HepG2 (cell line): Measurements from ENCODE around the gene PIEZO2. TPM values are rescaled to one million over a fixed set of nuclear protein-coding genes. Genes with fewer than 3 reads are reported as not detected.

Experiments used
- ARID5B ChIP-seq: IDR thresholded peaks from 2 replicates; pipeline ENCODE4 v1.4.0; 2020; ENCODE audit warnings: mild to moderate bottlenecking, missing genetic modification reagents
- ATF3 ChIP-seq: sonication (generic); formaldehyde crosslinking; IDR thresholded peaks from 2 replicates; pipeline ENCODE4 v1.4.0; 2020; ENCODE audit warnings: missing genetic modification reagents
- CREM ChIP-seq, 2 experiments: sonication (generic) in 1 of 2; formaldehyde crosslinking in 1 of 2; IDR thresholded peaks; 2 replicates each; pipeline versions ENCODE4 v1.4.0 to v1.6.1; 2016 to 2020; ENCODE audit warnings: antibody characterized with exemption in 1 of 2, mild to moderate bottlenecking in 1 of 2, missing genetic modification reagents in 1 of 2
- CSRNP2 ChIP-seq: sonication (generic); formaldehyde crosslinking; conservative IDR thresholded peaks from 2 replicates; pipeline ENCODE4 v1.8.0; 2022; ENCODE audit warnings: low read depth, missing genetic modification reagents
- FOXK1 ChIP-seq: sonication (generic); formaldehyde crosslinking; IDR thresholded peaks from 2 replicates; pipeline ENCODE4 v1.4.0; 2020; ENCODE audit warnings: low read depth, missing genetic modification reagents, borderline replicate concordance
- POGZ ChIP-seq: sonication (generic); formaldehyde crosslinking; IDR thresholded peaks from 2 replicates; pipeline ENCODE4 v1.4.0; 2020; ENCODE audit warnings: mild to moderate bottlenecking, missing genetic modification reagents
- POLR2A ChIP-seq, 2 experiments: IDR thresholded peaks; 2 replicates each; pipeline ENCODE4 v1.6.1; 2011; ENCODE audit warnings: low read depth in 2 of 2, low read length in 2 of 2, mild to moderate bottlenecking in 1 of 2, moderate library complexity in 1 of 2; ENCODE audit not compliant: insufficient read depth in 1 of 2
- RFXAP ChIP-seq: sonication (generic); formaldehyde crosslinking; IDR thresholded peaks from 2 replicates; pipeline ENCODE4 v1.4.0; 2020; ENCODE audit warnings: missing genetic modification reagents, borderline replicate concordance
- SRF ChIP-seq: IDR thresholded peaks from 2 replicates; pipeline ENCODE4 v1.6.1; 2011; ENCODE audit warnings: mild to moderate bottlenecking, low read depth, low read length, moderate library complexity
- ZNF121 ChIP-seq: sonication (generic); formaldehyde crosslinking; IDR thresholded peaks from 2 replicates; pipeline ENCODE4 v1.5.0; 2020; ENCODE audit warnings: mild to moderate bottlenecking, missing genetic modification reagents
- ZNF142 ChIP-seq: sonication (generic); formaldehyde crosslinking; IDR thresholded peaks from 2 replicates; pipeline ENCODE4 v1.4.0; 2020; ENCODE audit warnings: missing genetic modification reagents
- ZNF143 ChIP-seq: sonication (generic); formaldehyde crosslinking; IDR thresholded peaks from 2 replicates; pipeline ENCODE4 v1.4.0; 2020; ENCODE audit warnings: missing genetic modification reagents
- ZNF362 ChIP-seq: sonication (generic); formaldehyde crosslinking; IDR thresholded peaks from 2 replicates; pipeline ENCODE4 v1.4.0; 2020; ENCODE audit warnings: missing genetic modification reagents, mild to moderate bottlenecking, borderline replicate concordance
- ZNF570 ChIP-seq: sonication (generic); formaldehyde crosslinking; IDR thresholded peaks from 2 replicates; pipeline ENCODE4 v1.4.0; 2020; ENCODE audit warnings: mild to moderate bottlenecking, missing genetic modification reagents, borderline replicate concordance
- ZNF709 ChIP-seq: sonication (generic); formaldehyde crosslinking; IDR thresholded peaks from 2 replicates; pipeline ENCODE4 v1.5.0; 2020; ENCODE audit warnings: mild to moderate bottlenecking, missing genetic modification reagents
- polyA plus RNA-seq, 8 experiments: library from polyadenylated mRNA; depleted of rRNA in 3 of 8; stranded (reverse) in 7 of 8; unstranded in 1 of 8; fragments of >200 nt; fragmentation: Illumina TruSeq in 4 of 8; extraction: Trizol in 4 of 8; gene quantifications; 2 replicates each; pipeline versions ENCODE4 v1.2.1 to v1.2.3, GENCODE V29; 2011 to 2016; ENCODE audit warnings: low read depth in 4 of 8, missing spikeins in 1 of 8, mixed read lengths in 1 of 8; ENCODE audit not compliant: insufficient read depth in 1 of 8
- total RNA-seq, 5 experiments: library from RNA; depleted of rRNA; stranded (reverse); fragments of >200 nt; fragmentation: Illumina TruSeq; extraction: Trizol; gene quantifications; 2 replicates each; pipeline ENCODE4 v1.2.3, GENCODE V29; 2016; ENCODE audit warnings: low read depth in 1 of 5

The PIEZO2 gene
- total and polyA plus RNA-seq, 2 of the 13 experiments (the other 11 are each of a cell fraction or from before 2014, with no cell fraction given), result 15.2 to 27.2 TPM

- TF ChIP-seq ARID5B (CRISPR knock-in tag) (peak; percentile 84), POGZ (CRISPR knock-in tag) (0 out of 2 replicates have a peak, but pooled peaks have one; percentile 21), POLR2A (IDR thresholded peaks at IDR 0.05; ENCODE audit: insufficient read depth in 1 of 2, low read depth in 2 of 2, low read length in 2 of 2) (no peak), CREM (IDR thresholded peaks at IDR 0.05) (no peak; the same call in 1 of the 2 replicates), CREM (CRISPR knock-in tag; IDR thresholded peaks at IDR 0.05) (no peak), ZNF121 (CRISPR knock-in tag) (no peak), SRF (no peak), CSRNP2 (CRISPR knock-in tag) (no peak), ZNF142 (CRISPR knock-in tag) (no peak), FOXK1 (CRISPR knock-in tag) (no peak), ZNF709 (CRISPR knock-in tag) (no peak), ZNF143 (no peak), ZNF362 (CRISPR knock-in tag) (peak; percentile 88), RFXAP (no peak), ZNF570 (CRISPR knock-in tag) (no peak), ATF3 (no peak)
Measured at GRCh38 chr18:10912790-10913545, 236.4 kb downstream of the PIEZO2 start (continued).
